ENCODE data around the gene ABCA9. TPM values are rescaled to one million over a fixed set of nuclear protein-coding genes. Genes with fewer than 3 reads are reported as not detected.

The ABCA9 gene
- total and polyA plus RNA-seq, 9 of the 15 experiments (the other 6 are each of a cell fraction or from before 2014, with no cell fraction given), result 0.04 TPM; not detected in 8

GRCh38 chr17:69093279-69093789, 32.6 kb upstream of the ABCA9 start (continued):
- TF ChIP-seq ARHGAP35 (IDR thresholded peaks at IDR 0.05; ENCODE audit: partially characterized antibody), result no peak
- peak; percentile 80 for TF ChIP-seq NEUROD1 (IDR thresholded peaks at IDR 0.05; ENCODE audit: borderline replicate concordance, low read depth, low read length, partially characterized antibody)
- peak; percentile 97 for TF ChIP-seq DPF2 (IDR thresholded peaks at IDR 0.05)
- TF ChIP-seq NCOA6 (IDR thresholded peaks at IDR 0.05), result no peak
- no peak for TF ChIP-seq ZNF263 (CRISPR knock-in tag; IDR thresholded peaks at IDR 0.05; ENCODE audit: borderline replicate concordance)
- peak; percentile 86 for TF ChIP-seq TAF9B (IDR thresholded peaks at IDR 0.05; ENCODE audit: partially characterized antibody)
- TF ChIP-seq TCF3 (CRISPR knock-in tag; IDR thresholded peaks at IDR 0.05), result peak; percentile 93
- peak; percentile 99 for TF ChIP-seq MAFG (tag; conservative IDR thresholded peaks at IDR 0.05)
- 0 out of 2 replicates have a peak, but pooled peaks have one; percentile 17 for TF ChIP-seq BCOR (IDR thresholded peaks at IDR 0.05)
- no peak for TF ChIP-seq ZNF699 (CRISPR knock-in tag; IDR thresholded peaks at IDR 0.05; ENCODE audit: insufficient replicate concordance)
- no peak for TF ChIP-seq STAG1 (CRISPR knock-in tag; IDR thresholded peaks at IDR 0.05; ENCODE audit: borderline replicate concordance)
- TF ChIP-seq POLR3G (IDR thresholded peaks at IDR 0.05; ENCODE audit: extremely low read depth, insufficient read length, insufficient replicate concordance), result no peak
- TF ChIP-seq YBX1 (IDR thresholded peaks at IDR 0.05), result no peak
- peak; percentile 59; the same call in 1 of the 2 replicates for TF ChIP-seq RB1 (IDR thresholded peaks at IDR 0.05; ENCODE audit: low read depth)
- no peak for TF ChIP-seq SREBF2 (CRISPR knock-in tag; IDR thresholded peaks at IDR 0.05)
- TF ChIP-seq KAT2B (IDR thresholded peaks at IDR 0.05; ENCODE audit: low read depth, low read length), result no peak
- peak; percentile 52 for TF ChIP-seq GABPA (tag; conservative IDR thresholded peaks at IDR 0.05; ENCODE audit: low read depth)
- TF ChIP-seq RAD21 (CRISPR knock-in tag; conservative IDR thresholded peaks at IDR 0.05 in 1 of 2, IDR thresholded peaks at IDR 0.05 in 1 of 2), result peak; percentile 18 to 43; a peak in 3 of 4 replicates
- no peak for TF ChIP-seq NR4A1 (CRISPR knock-in tag; IDR thresholded peaks at IDR 0.05)
- TF ChIP-seq NR4A1 (tag; IDR thresholded peaks at IDR 0.05), result no peak
- TF ChIP-seq MIER1 (IDR thresholded peaks at IDR 0.05; ENCODE audit: low read depth), result no peak
- TF ChIP-seq, protein P1, sequence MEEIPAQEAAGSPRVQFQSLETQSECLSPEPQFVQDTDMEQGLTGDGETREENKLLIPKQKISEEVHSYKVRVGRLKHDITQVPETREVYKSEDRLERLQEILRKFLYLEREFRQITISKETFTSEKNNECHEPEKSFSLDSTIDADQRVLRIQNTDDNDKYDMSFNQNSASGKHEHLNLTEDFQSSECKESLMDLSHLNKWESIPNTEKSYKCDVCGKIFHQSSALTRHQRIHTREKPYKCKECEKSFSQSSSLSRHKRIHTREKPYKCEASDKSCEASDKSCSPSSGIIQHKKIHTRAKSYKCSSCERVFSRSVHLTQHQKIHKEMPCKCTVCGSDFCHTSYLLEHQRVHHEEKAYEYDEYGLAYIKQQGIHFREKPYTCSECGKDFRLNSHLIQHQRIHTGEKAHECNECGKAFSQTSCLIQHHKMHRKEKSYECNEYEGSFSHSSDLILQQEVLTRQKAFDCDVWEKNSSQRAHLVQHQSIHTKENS (CRISPR knock-in tag; IDR thresholded peaks at IDR 0.05), result no peak
- TF ChIP-seq CEBPG (CRISPR knock-in tag; IDR thresholded peaks at IDR 0.05), result no peak
- no peak for TF ChIP-seq CEBPG (tag; conservative IDR thresholded peaks at IDR 0.05 in 1 of 2, IDR thresholded peaks at IDR 0.05 in 1 of 2)
- TF ChIP-seq ILF3 (IDR thresholded peaks at IDR 0.05; ENCODE audit: borderline replicate concordance), result no peak
- TF ChIP-seq PKNOX1 (IDR thresholded peaks at IDR 0.05), result peak; percentile 92
- peak; percentile 97 for TF ChIP-seq CHAMP1 (IDR thresholded peaks at IDR 0.05)
- TF ChIP-seq TRIM24 (IDR thresholded peaks at IDR 0.05), result peak; percentile 95 to 97
